GM12864 (cell line): Measurements from ENCODE around the gene TNFAIP1.

Source experiments
- DNase-seq: peaks from one replicate; pipeline ENCODE4 v3.0.0-alpha.2; 2011; ENCODE audit warnings: low read depth
- H3K4me3 ChIP-seq: 2 replicates; pipeline ENCODE4 v1.5.1; 2011; ENCODE audit warnings: mild to moderate bottlenecking, low read depth, low read length, control low read depth
- CTCF ChIP-seq: IDR thresholded peaks from 2 replicates; pipeline ENCODE4 v1.5.1; 2011; ENCODE audit warnings: low read depth, mild to moderate bottlenecking, moderate library complexity, low read length, control low read depth, inconsistent platforms; ENCODE audit errors: missing control alignments

Gene TNFAIP1

GRCh38 chr17:28295677-28296578 is 39.6 kb upstream of the TNFAIP1 start:
- no peak for TF ChIP-seq CTCF
- no peak overlapping the region for H3K4me3 ChIP-seq
- DNase-seq: no peak

- TF ChIP-seq CTCF: no peak
- no peak for DNase-seq
- no peak overlapping the region for H3K4me3 ChIP-seq
Observed at GRCh38 chr17:28298449-28298848, 37.1 kb upstream of the TNFAIP1 start.

- no peak for DNase-seq
- no peak for TF ChIP-seq CTCF
- H3K4me3 ChIP-seq: no peak overlapping the region
Observed at GRCh38 chr17:28306954-28307401, 28.6 kb upstream of the TNFAIP1 start.

GRCh38 chr17:28313841-28314240 is 21.7 kb upstream of the TNFAIP1 start:
- no peak for DNase-seq
- TF ChIP-seq CTCF: no peak
- no peak overlapping the region for H3K4me3 ChIP-seq

- H3K4me3 ChIP-seq: no peak overlapping the region
- no peak for TF ChIP-seq CTCF
- DNase-seq: no peak
Observed at GRCh38 chr17:28315846-28316705, 19.5 kb upstream of the TNFAIP1 start.

- no peak for DNase-seq
- H3K4me3 ChIP-seq: peak overlapping the region; percentile 74
- TF ChIP-seq CTCF: no peak
Observed at GRCh38 chr17:28317099-28317965, 18.2 kb upstream of the TNFAIP1 start.
